ENCODE results near the gene ASCC1. TPM values are rescaled to one million over a fixed set of nuclear protein-coding genes. Genes with fewer than 3 reads are reported as not detected.
"Not testable (repeated sequence)": the region's sequence is repeated elsewhere in the genome, so short reads cannot be mapped to it uniquely, and the experiment has no call there.

Gene ASCC1
- total RNA-seq, 1 donor from 2014 or later: 38.6 TPM

DNA sequence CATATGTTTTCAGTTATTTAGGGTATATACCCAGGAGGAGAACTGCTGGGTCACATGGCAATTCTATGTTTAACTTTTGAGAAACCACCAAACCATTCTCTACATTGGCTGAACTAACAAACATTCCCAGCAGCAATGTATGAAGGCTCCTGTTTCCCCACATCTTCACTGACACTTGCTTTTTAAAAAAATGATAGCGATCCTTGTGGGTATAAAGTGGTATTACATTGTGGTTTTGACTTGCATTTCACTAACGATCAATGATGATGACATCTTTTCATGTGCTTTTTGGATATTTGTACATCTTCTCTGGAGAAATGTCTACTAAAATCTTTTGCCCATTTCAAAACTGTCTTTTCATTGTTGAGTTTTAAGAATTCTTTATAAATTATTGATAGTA, 51.5 kb downstream of the ASCC1 start:
- H3K36me3 ChIP-seq (ENCODE audit: control insufficient read depth, insufficient read depth, low read length): no peaks in the 10 kb centered on the region
- no peak overlapping the region for H3K4me3 ChIP-seq (ENCODE audit: low read depth, low read length)
- TF ChIP-seq, protein P1, sequence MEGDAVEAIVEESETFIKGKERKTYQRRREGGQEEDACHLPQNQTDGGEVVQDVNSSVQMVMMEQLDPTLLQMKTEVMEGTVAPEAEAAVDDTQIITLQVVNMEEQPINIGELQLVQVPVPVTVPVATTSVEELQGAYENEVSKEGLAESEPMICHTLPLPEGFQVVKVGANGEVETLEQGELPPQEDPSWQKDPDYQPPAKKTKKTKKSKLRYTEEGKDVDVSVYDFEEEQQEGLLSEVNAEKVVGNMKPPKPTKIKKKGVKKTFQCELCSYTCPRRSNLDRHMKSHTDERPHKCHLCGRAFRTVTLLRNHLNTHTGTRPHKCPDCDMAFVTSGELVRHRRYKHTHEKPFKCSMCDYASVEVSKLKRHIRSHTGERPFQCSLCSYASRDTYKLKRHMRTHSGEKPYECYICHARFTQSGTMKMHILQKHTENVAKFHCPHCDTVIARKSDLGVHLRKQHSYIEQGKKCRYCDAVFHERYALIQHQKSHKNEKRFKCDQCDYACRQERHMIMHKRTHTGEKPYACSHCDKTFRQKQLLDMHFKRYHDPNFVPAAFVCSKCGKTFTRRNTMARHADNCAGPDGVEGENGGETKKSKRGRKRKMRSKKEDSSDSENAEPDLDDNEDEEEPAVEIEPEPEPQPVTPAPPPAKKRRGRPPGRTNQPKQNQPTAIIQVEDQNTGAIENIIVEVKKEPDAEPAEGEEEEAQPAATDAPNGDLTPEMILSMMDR (IDR thresholded peaks at IDR 0.05; ENCODE audit: insufficient read depth, low read length, poor library complexity, severe bottlenecking): no peak
- no peak for DNase-seq (ENCODE audit: low read depth)
- H3K27me3 ChIP-seq (ENCODE audit: control insufficient read depth, insufficient read depth, low read length): no peaks in the 10 kb centered on the region

DNA sequence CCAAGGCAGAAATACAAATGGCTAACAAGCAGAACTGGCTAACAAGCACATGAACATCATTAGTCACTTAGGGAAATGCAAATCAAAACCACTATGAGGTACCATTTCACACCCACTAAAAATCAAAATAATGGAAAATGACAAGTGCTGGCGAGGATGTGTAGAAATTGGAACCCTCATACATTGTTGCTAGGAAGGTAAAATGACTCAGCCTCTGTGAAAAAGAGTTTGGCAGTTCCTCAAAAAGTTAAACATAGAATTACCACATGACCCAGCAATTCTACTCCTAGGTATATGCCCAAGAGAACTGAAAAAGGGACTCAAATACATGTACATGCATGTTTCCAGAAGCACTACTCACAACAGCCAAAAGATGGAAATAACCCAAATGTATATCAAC, 53.1 kb downstream of the ASCC1 start:
- H3K27me3 ChIP-seq (ENCODE audit: control insufficient read depth, insufficient read depth, low read length): no peaks in the 10 kb centered on the region
- TF ChIP-seq, protein P1 (IDR thresholded peaks at IDR 0.05; ENCODE audit: insufficient read depth, low read length, poor library complexity, severe bottlenecking): no peak
- H3K4me3 ChIP-seq (ENCODE audit: low read depth, low read length): no peak overlapping the region
- H3K36me3 ChIP-seq (ENCODE audit: control insufficient read depth, insufficient read depth, low read length): no peaks in the 10 kb centered on the region
- DNase-seq (ENCODE audit: low read depth): no peak

DNA sequence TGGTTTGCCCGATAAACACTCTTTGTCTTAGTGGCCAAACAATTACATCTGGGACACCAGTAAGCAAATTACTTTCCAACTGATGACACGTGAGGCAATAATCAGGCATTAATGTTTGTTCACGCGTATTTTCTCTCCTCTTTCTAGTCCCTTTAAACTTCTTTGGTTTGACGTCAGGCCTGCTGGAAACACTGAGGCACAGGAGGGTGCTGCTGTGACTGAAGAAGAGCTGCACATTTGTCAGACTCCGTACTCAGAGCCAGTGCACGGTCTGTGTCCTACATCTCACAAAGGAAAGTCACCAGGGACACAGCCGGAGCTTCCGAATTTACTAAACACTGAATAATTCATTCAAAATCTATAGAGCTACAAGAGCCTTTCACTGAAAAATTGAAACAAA, 57.9 kb downstream of the ASCC1 start:
- Histone ChIP-seq H3K4me3 (ENCODE audit: low read depth, low read length) (no peak overlapping the region), H3K27me3 (ENCODE audit: control insufficient read depth, insufficient read depth, low read length) (no peaks in the 10 kb centered on the region), H3K36me3 (ENCODE audit: control insufficient read depth, insufficient read depth, low read length) (no peaks in the 10 kb centered on the region)
- TF ChIP-seq, protein P1 (IDR thresholded peaks at IDR 0.05; ENCODE audit: insufficient read depth, low read length, poor library complexity, severe bottlenecking): no peak
- no peak for DNase-seq (ENCODE audit: low read depth)

DNA sequence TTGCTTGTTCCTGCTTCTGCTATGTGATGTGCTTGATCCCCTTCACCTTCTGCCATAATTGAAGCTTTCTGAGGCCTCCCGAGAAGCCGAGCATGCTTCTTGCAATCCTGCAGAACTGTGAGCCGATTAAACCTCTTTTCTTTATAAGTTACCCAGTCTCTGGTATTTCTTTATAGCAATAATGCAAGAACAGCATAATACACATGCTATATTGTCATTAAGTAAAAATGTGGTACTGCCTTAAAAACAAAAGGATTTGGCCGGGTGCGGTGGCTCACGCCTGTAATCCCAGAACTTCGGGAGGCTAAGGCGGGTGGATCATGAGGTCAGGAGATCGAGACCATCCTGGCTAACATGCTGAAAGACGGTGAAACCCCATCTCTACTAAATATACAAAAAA, 59.9 kb downstream of the ASCC1 start:
- Histone ChIP-seq H3K27me3 (ENCODE audit: control insufficient read depth, insufficient read depth, low read length) (no peaks in the 10 kb centered on the region), H3K4me3 (ENCODE audit: low read depth, low read length) (no peak overlapping the region), H3K36me3 (ENCODE audit: control insufficient read depth, insufficient read depth, low read length) (no peaks in the 10 kb centered on the region)
- TF ChIP-seq, protein P1 (IDR thresholded peaks at IDR 0.05; ENCODE audit: insufficient read depth, low read length, poor library complexity, severe bottlenecking): no peak
- DNase-seq (ENCODE audit: low read depth): no peak

DNA sequence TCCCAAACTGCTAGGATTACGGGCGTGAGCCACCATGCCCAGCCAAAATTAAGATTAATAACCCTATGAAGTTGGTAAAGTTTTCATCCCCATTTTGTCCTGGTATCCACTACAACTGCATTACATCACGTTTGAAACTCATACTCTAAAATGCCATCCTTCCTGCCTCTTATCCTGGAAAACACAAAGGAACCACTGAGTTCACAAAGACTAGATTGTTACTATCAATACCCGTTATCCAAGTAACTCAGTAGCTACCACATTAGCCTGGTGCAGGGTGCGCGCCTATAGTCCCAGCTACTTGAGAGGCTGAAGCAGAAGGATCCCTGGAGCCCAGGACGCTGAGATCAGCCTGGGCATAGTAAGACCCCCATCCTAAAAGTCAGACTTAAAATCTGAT, 63.8 kb downstream of the ASCC1 start:
- H3K27me3 ChIP-seq (ENCODE audit: control insufficient read depth, insufficient read depth, low read length): no peaks in the 10 kb centered on the region
- H3K4me3 ChIP-seq (ENCODE audit: low read depth, low read length): no peak overlapping the region
- DNase-seq (ENCODE audit: low read depth): no peak
- TF ChIP-seq, protein P1 (IDR thresholded peaks at IDR 0.05; ENCODE audit: insufficient read depth, low read length, poor library complexity, severe bottlenecking): no peak
- H3K36me3 ChIP-seq (ENCODE audit: control insufficient read depth, insufficient read depth, low read length): no peaks in the 10 kb centered on the region

DNA sequence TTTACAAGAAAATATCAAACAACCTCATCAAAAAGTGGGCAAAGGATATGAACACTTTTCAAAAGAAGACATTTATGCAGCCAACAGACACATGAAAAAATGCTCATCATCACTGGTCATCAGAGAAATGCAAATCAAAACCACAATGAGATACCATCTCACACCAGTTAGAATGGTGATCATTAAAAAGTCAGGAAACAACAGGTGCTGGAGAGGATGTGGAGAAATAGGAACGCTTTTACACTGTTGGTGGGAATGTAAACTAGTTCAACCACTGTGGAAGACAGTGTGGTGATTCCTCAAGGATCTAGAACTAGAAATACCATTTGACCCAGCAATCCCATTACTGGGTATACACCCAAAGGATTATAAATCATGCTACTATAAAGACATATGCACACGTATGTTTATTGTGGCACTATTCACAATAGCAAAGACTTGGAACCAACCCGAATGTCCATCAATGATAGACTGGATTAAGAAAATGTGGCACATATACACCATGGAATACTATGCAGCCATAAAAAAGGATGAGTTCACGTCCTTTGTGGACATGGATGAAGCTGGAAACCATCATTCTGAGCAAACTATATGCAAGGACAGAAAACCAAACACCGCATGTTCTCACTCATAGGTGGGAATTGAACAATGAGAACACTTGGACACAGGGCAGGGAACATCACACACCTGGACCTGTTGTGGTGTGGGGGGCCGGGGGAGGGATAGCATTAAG, 65.2 kb downstream of the ASCC1 start:
- DNase-seq (ENCODE audit: low read depth); H3K27me3 ChIP-seq (ENCODE audit: control insufficient read depth, insufficient read depth, low read length); H3K36me3 ChIP-seq (ENCODE audit: control insufficient read depth, insufficient read depth, low read length); H3K4me3 ChIP-seq (ENCODE audit: low read depth, low read length): not testable (repeated sequence)

DNA sequence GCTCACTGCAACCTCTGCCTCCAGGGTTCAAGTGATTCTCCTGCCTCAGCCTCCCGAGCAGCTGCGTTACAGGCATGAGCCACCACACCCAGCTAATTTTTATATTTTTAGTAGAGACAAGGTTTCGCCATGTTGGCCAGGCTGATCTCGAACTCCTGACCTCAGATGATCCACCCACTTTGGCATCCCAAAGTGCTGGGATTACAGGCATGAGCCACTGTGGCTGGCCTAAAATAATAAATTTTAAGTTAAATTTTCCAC, 68.8 kb downstream of the ASCC1 start:
- DNase-seq (ENCODE audit: low read depth); H3K36me3 ChIP-seq (ENCODE audit: control insufficient read depth, insufficient read depth, low read length); H3K27me3 ChIP-seq (ENCODE audit: control insufficient read depth, insufficient read depth, low read length); H3K4me3 ChIP-seq (ENCODE audit: low read depth, low read length): not testable (repeated sequence)
